ENCODE data around the gene DQX1.
"Not testable (repeated sequence)": the region's sequence is repeated elsewhere in the genome, so short reads cannot be mapped to it uniquely, and the experiment has no call there.

Gene DQX1

GRCh38 chr2:74474899-74475298 is 51.1 kb downstream of the DQX1 start:
- H3K36me3 Mint-ChIP-seq, result peaks cover 48% of the 10 kb centered on the region
- H3K27ac Mint-ChIP-seq, result peak overlapping the region; percentile 20
- CTCF ChIA-PET, result interaction anchor here (0.9 to 3.4 kb wide), 4 partner anchors 8 to 112 kb away, joined by 3 to 11 read pairs (median 6); partner anchors contain the start of genes CCDC142 and TTC31
- no peak overlapping the region for H3K4me3 Mint-ChIP-seq
- no peak for DNase-seq
- H3K9me3 Mint-ChIP-seq, result no peaks in the 10 kb centered on the region
- H3K4me1 Mint-ChIP-seq, result peaks cover 44% of the 10 kb centered on the region
- peaks cover 7% of the 10 kb centered on the region for H3K27me3 Mint-ChIP-seq

- CTCF ChIA-PET, result interaction anchor here (1.7 to 3.4 kb wide), 3 partner anchors 9 to 19 kb away, joined by 3 to 11 read pairs (median 6); partner anchors contain the start of genes CCDC142, INO80B and TTC31
- DNase-seq, result no peak
- peaks cover 46% of the 10 kb centered on the region for H3K36me3 Mint-ChIP-seq
- peaks cover 7% of the 10 kb centered on the region for H3K27me3 Mint-ChIP-seq
- H3K4me3 Mint-ChIP-seq, result no peak overlapping the region
- peaks cover 43% of the 10 kb centered on the region for H3K4me1 Mint-ChIP-seq
- H3K27ac Mint-ChIP-seq, result no peak overlapping the region
- no peaks in the 10 kb centered on the region for H3K9me3 Mint-ChIP-seq
Measured at GRCh38 chr2:74474481-74474880, 51.5 kb downstream of the DQX1 start.

GRCh38 chr2:74472945-74473258 is 53.1 kb downstream of the DQX1 start:
- Mint-ChIP-seq H3K4me1 (peaks cover 40% of the 10 kb centered on the region), H3K27ac (peak overlapping the region; percentile 99)

GRCh38 chr2:74472086-74472944 is 53.7 kb downstream of the DQX1 start, which contains the start of gene MRPL53:
Gene MRPL53 (minus strand): TSS chr2:74472680. CDS start chr2:74472660, 20 bp downstream.
- DNase-seq, result peak; percentile 97
- Mint-ChIP-seq H3K9me3 (no peaks in the 10 kb centered on the region), H3K27ac (peak within 1 kb of the TSS; percentile 99), H3K27me3 (peaks cover 7% of the 10 kb centered on the region), H3K4me1 (peaks cover 40% of the 10 kb centered on the region), H3K36me3 (peaks cover 38% of the 10 kb centered on the region), H3K4me3 (peak within 1 kb of the TSS; percentile 96)
- CTCF ChIA-PET, result interaction anchor here (0.6 to 3.4 kb wide), 9 partner anchors 10 to 113 kb away, joined by 3 to 27 read pairs (median 4); partner anchors contain the start of genes CCDC142, INO80B, TTC31 and WBP1

More at GRCh38 chr2:74472945-74473258, 53.1 kb downstream of the DQX1 start:
- no peaks in the 10 kb centered on the region for H3K9me3 Mint-ChIP-seq
- peaks cover 43% of the 10 kb centered on the region for H3K36me3 Mint-ChIP-seq
- peaks cover 7% of the 10 kb centered on the region for H3K27me3 Mint-ChIP-seq
- no peak for DNase-seq
- H3K4me3 Mint-ChIP-seq, result peak overlapping the region; percentile 96
- CTCF ChIA-PET, result interaction anchor here (0.9 to 3.4 kb wide), 7 partner anchors 9 to 113 kb away, joined by 3 to 27 read pairs (median 4); partner anchors contain the start of genes CCDC142, INO80B, TTC31 and WBP1

- CTCF ChIA-PET, result interaction anchor here (1.0 to 2.9 kb wide), 2 partner anchors 10 to 13 kb away, joined by 3 to 27 read pairs; partner anchors contain the start of genes CCDC142, TTC31 and WBP1
- H3K9me3 Mint-ChIP-seq, result no peaks in the 10 kb centered on the region
- peaks cover 38% of the 10 kb centered on the region for H3K36me3 Mint-ChIP-seq
- H3K4me1 Mint-ChIP-seq, result peaks cover 40% of the 10 kb centered on the region
- no peak for DNase-seq
- H3K27ac Mint-ChIP-seq, result peak overlapping the region; percentile 99
- H3K4me3 Mint-ChIP-seq, result peak overlapping the region; percentile 96
- peaks cover 7% of the 10 kb centered on the region for H3K27me3 Mint-ChIP-seq
Measured at GRCh38 chr2:74471332-74472065, 54.5 kb downstream of the DQX1 start.

GRCh38 chr2:74470742-74471141 is 55.3 kb downstream of the DQX1 start:
- H3K9me3 Mint-ChIP-seq, DNase-seq, H3K27me3 Mint-ChIP-seq: not testable (repeated sequence)
- CTCF ChIA-PET, result interaction anchor here (2.9 kb wide), 1 partner anchor 11 kb away, joined by 27 read pairs; the partner anchor contains the start of genes CCDC142 and TTC31
- Mint-ChIP-seq H3K36me3 (peaks cover 37% of the 10 kb centered on the region), H3K4me3 (peak overlapping the region; percentile 66), H3K27ac (peak overlapping the region; percentile 86), H3K4me1 (peaks cover 44% of the 10 kb centered on the region)
